Testis (tissue), 3 donors: Measurements from ENCODE around the gene NTM. TPM values are rescaled to one million over a fixed set of nuclear protein-coding genes. Genes with fewer than 3 reads are reported as not detected.

Experiments
- DNase-seq: peaks from one replicate; pipeline ENCODE4 v3.0.0-alpha.2; 2019
- H3K27ac ChIP-seq, 2 donors: fragments of 200-600 bp; sonication (generic); one replicate each; pipeline ENCODE4 v1.5.1; 2019
- H3K27me3 ChIP-seq: fragments of 200-600 bp; sonication (generic); one replicate; pipeline ENCODE4 v1.5.1; 2019
- H3K36me3 ChIP-seq: fragments of 200-600 bp; sonication (generic); one replicate; pipeline ENCODE4 v1.5.1; 2017; ENCODE audit warnings: low read depth; ENCODE audit errors: missing control alignments
- H3K4me1 ChIP-seq: fragments of 200-600 bp; sonication (generic); one replicate; pipeline ENCODE4 v1.5.1; 2019
- H3K4me3 ChIP-seq, 2 donors: fragments of 200-600 bp; sonication (generic); one replicate each; pipeline ENCODE4 v1.5.1; 2017 to 2019
- H3K9me3 ChIP-seq: fragments of 200-600 bp; sonication (generic); one replicate; pipeline ENCODE4 v1.5.1; 2017
- CTCF ChIP-seq, 3 experiments: fragments of 450-650 bp in 2 of 3; fragments of 200-600 bp in 1 of 3; sonication (generic) in 1 of 3; IDR thresholded peaks; one replicate each; pipeline ENCODE4 v1.5.1; 2016 to 2019; ENCODE audit warnings: antibody characterized with exemption in 3 of 3, mild to moderate bottlenecking in 2 of 3, moderate library complexity in 1 of 3
- POLR2A ChIP-seq: fragments of 450-650 bp; IDR thresholded peaks from one replicate; pipeline ENCODE4 v1.6.1; 2017; ENCODE audit warnings: antibody characterized with exemption, mild to moderate bottlenecking, moderate library complexity
- WGBS, 2 donors: methylation state at CpG; one replicate each; pipeline ENCODE4 v1.1.5; 2018; 5-methylcytosine and 5-hydroxymethylcytosine counted together
- intact Hi-C: fragments of 100-400 bp; cut with DNase I; formaldehyde crosslinking; loops from one replicate; pipeline ENCODE4 v1.15.1; 2023; ENCODE audit warnings: low total_unique reads
- polyA plus RNA-seq: library from polyadenylated mRNA; stranded (reverse); fragments of 350-450 nt; fragmentation: Illumina TruSeq; extraction: RNeasy Lipid Tissue Mini Kit (QIAGEN cat#74804); gene quantifications from one replicate; pipeline ENCODE4 v1.2.3, GENCODE V29; 2014; ENCODE audit warnings: low read depth, low replicate concordance; ENCODE audit not compliant: insufficient read depth
- total RNA-seq, 2 donors: library from RNA; depleted of rRNA; stranded (reverse); fragments of >200 nt; gene quantifications; one replicate each; pipeline ENCODE4 v1.2.3, GENCODE V29; 2016

Gene NTM
- total and polyA plus RNA-seq, 3 donors from 2014 or later = 1.7 to 4.5 (median 1.8) TPM

GRCh38 chr11:131372234-131372962 is 2.0 kb downstream of the NTM start:
- Histone ChIP-seq H3K4me1 (peaks cover 10% of the 10 kb centered on the region), H3K4me3 (no peak overlapping the region), H3K27me3 (no peaks in the 10 kb centered on the region), H3K36me3 (no peaks in the 10 kb centered on the region), H3K27ac (no peak overlapping the region), H3K9me3 (no peaks in the 10 kb centered on the region)
- TF ChIP-seq POLR2A (no peak), CTCF (IDR thresholded peaks at IDR 0.05) (no peak)
- DNase-seq = no peak
- intact Hi-C loops = no loop called here
- 61 to 85% methylated on average over 9 to 10 of the region's 10 CpGs for WGBS, 2 donors

- DNase-seq = no peak
- WGBS, 2 donors = 37 to 54% methylated on average over 9 of the region's 9 CpGs
- Histone ChIP-seq H3K9me3 (no peaks in the 10 kb centered on the region), H3K27me3 (no peaks in the 10 kb centered on the region), H3K4me3 (no peak overlapping the region), H3K4me1 (peaks cover 10% of the 10 kb centered on the region), H3K36me3 (no peaks in the 10 kb centered on the region), H3K27ac (no peak overlapping the region)
- no peak for TF ChIP-seq POLR2A
- intact Hi-C loops = no loop called here
Measured at GRCh38 chr11:131373095-131373725, 2.8 kb downstream of the NTM start.

- 70 to 74% methylated on average over 12 to 13 of the region's 13 CpGs for WGBS, 2 donors
- Histone ChIP-seq H3K4me1 (peaks cover 10% of the 10 kb centered on the region), H3K4me3 (no peak overlapping the region), H3K27me3 (no peaks in the 10 kb centered on the region), H3K36me3 (no peaks in the 10 kb centered on the region), H3K9me3 (no peaks in the 10 kb centered on the region), H3K27ac (no peak overlapping the region)
- TF ChIP-seq POLR2A (no peak), CTCF (IDR thresholded peaks at IDR 0.05) (no peak)
- no peak for DNase-seq
- intact Hi-C loops = no loop called here
Measured at GRCh38 chr11:131373756-131374155, 3.3 kb downstream of the NTM start.

GRCh38 chr11:131375421-131375820 is 5.0 kb downstream of the NTM start:
- H3K27me3 ChIP-seq = no peaks in the 10 kb centered on the region
- no peak for DNase-seq
- 55% methylated on average over 4 of the region's 4 CpGs for WGBS, 2 donors
- H3K36me3 ChIP-seq = no peaks in the 10 kb centered on the region
- H3K4me1 ChIP-seq = peaks cover 10% of the 10 kb centered on the region
- no peak overlapping the region for H3K27ac ChIP-seq
- H3K4me3 ChIP-seq = no peak overlapping the region
- intact Hi-C loops = no loop called here
- TF ChIP-seq CTCF (IDR thresholded peaks at IDR 0.05) = no peak
- TF ChIP-seq POLR2A = no peak
- no peaks in the 10 kb centered on the region for H3K9me3 ChIP-seq

GRCh38 chr11:131375915-131376314 is 5.5 kb downstream of the NTM start:
- intact Hi-C loops = no loop called here
- Histone ChIP-seq H3K4me3 (no peak overlapping the region), H3K9me3 (no peaks in the 10 kb centered on the region), H3K4me1 (peaks cover 9% of the 10 kb centered on the region), H3K27me3 (no peaks in the 10 kb centered on the region), H3K36me3 (no peaks in the 10 kb centered on the region), H3K27ac (no peak overlapping the region)
- WGBS, 2 donors = 82 to 83% methylated on average over 3 of the region's 3 CpGs
- TF ChIP-seq CTCF (IDR thresholded peaks at IDR 0.05) (no peak), POLR2A (no peak)
- no peak for DNase-seq
